Loucy (cell line): ENCODE results near the gene SSBP3.

Source experiments
- EZH2phosphoT487 ChIP-seq: fragments of 200-600 bp; IDR thresholded peaks from 2 replicates; pipeline ENCODE4 v1.6.1; 2018; ENCODE audit warnings: antibody characterized with exemption, mild to moderate bottlenecking, moderate library complexity, borderline replicate concordance
- TF ChIP-seq, protein P1 (sequence below): fragments of 200-600 bp; sonication (generic); conservative IDR thresholded peaks from 2 replicates; pipeline ENCODE4 v1.5.1; 2014; ENCODE audit warnings: mild to moderate bottlenecking, antibody characterized with exemption, low read length

DNA sequence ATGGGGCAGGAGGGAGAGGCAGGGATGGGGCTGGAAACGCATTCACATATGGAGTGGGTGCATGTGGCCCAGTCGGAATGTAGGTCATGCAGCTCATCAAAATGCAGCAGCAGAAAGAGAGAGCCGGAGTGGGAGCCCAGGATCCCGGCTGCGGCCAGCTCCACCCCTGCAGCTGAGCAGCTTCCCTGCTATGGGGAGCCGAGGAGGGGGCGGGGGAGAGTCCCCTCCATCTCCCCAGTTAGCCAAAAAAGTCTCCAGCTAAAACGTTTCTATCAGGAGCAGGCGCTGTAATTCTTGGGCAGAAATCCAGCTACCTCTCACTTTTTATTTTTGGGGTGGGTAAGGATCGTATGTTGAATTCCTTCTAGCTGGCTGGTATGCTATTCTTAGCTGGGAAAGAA is 166.6 kb downstream of the SSBP3 start:
- TF ChIP-seq, protein P1, sequence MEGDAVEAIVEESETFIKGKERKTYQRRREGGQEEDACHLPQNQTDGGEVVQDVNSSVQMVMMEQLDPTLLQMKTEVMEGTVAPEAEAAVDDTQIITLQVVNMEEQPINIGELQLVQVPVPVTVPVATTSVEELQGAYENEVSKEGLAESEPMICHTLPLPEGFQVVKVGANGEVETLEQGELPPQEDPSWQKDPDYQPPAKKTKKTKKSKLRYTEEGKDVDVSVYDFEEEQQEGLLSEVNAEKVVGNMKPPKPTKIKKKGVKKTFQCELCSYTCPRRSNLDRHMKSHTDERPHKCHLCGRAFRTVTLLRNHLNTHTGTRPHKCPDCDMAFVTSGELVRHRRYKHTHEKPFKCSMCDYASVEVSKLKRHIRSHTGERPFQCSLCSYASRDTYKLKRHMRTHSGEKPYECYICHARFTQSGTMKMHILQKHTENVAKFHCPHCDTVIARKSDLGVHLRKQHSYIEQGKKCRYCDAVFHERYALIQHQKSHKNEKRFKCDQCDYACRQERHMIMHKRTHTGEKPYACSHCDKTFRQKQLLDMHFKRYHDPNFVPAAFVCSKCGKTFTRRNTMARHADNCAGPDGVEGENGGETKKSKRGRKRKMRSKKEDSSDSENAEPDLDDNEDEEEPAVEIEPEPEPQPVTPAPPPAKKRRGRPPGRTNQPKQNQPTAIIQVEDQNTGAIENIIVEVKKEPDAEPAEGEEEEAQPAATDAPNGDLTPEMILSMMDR: no peak
- TF ChIP-seq EZH2phosphoT487: no peak
